ENCODE measurements around the gene PDE6C.
"Not testable (repeated sequence)": the region's sequence is repeated elsewhere in the genome, so short reads cannot be mapped to it uniquely, and the experiment has no call there.

The PDE6C gene

DNA sequence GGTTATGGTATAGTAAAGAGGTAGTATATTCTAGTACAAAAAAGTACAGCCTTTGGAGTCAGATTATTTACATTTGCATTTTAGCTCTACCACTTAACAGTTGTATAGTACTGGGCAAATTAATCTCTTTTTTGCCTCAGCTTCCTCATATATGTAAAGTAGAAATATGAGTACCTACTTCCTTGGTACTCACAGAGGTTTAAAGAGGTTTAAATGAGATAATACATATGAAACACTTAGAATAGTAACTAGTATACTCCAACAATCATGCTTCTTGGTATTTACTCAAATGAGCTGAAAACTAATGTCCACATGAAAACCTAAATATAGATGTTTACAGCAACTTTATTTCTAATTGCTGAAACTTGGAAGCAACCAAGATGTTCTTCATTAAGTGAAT lies 75.4 kb downstream of the PDE6C start:
- Histone ChIP-seq H3K27ac (ENCODE audit: low read depth, low read length) (no peak overlapping the region), H3K4me3 (ENCODE audit: low read depth in 1 of 5, low read length in 5 of 5) (no peak overlapping the region), H3K4me1 (ENCODE audit: control insufficient read depth in 5 of 5, insufficient read depth in 5 of 5, low read length in 5 of 5) (no peaks in the 10 kb centered on the region), H3K9ac (ENCODE audit: low read length in 5 of 5) (no peak overlapping the region), H3K36me3 (ENCODE audit: control insufficient read depth in 5 of 5, insufficient read depth in 5 of 5, low read length in 5 of 5) (peaks cover 22 to 42% (median 24%) of the 10 kb centered on the region in 5 donors), H3K27me3 (ENCODE audit: control insufficient read depth in 5 of 5, insufficient read depth in 4 of 5, low read length in 5 of 5) (no peaks in the 10 kb centered on the region), H3K9me3 (ENCODE audit: control insufficient read depth in 5 of 5, low read length in 5 of 5) (no peaks in the 10 kb centered on the region)

DNA sequence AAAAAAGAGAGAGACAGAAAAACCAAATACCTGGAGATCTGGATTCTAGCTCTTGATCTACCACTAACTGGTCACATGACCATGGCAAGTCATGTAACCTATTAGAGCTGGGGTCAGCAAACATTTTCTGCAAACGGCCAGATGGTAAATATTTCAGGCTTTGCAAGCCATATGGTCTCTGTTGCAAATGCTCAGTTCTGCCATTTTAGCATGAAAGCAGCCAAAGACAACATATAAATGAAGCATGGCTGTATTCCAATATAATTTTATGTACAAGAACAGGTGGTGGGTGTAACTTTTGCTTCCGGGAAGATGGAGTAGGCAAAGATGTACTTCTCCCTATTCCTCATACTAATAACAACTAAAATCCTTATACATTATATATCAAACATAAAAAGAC lies 83.4 kb downstream of the PDE6C start:
- H3K27me3 ChIP-seq (ENCODE audit: control insufficient read depth in 5 of 5, insufficient read depth in 4 of 5, low read length in 5 of 5) = no peaks in the 10 kb centered on the region
- no peak overlapping the region for H3K4me3 ChIP-seq (ENCODE audit: low read depth in 1 of 5, low read length in 5 of 5)
- no peaks in the 10 kb centered on the region for H3K4me1 ChIP-seq (ENCODE audit: control insufficient read depth in 5 of 5, insufficient read depth in 5 of 5, low read length in 5 of 5)
- no peak overlapping the region for H3K27ac ChIP-seq (ENCODE audit: low read depth, low read length)
- H3K9me3 ChIP-seq (ENCODE audit: control insufficient read depth in 5 of 5, low read length in 5 of 5) = no peaks in the 10 kb centered on the region
- peaks cover 34 to 65% (median 52%) of the 10 kb centered on the region in 5 donors for H3K36me3 ChIP-seq (ENCODE audit: control insufficient read depth in 5 of 5, insufficient read depth in 5 of 5, low read length in 5 of 5)
- no peak overlapping the region for H3K9ac ChIP-seq (ENCODE audit: low read length in 5 of 5)

- H3K27me3 ChIP-seq (ENCODE audit: control insufficient read depth in 5 of 5, insufficient read depth in 4 of 5, low read length in 5 of 5); H3K9me3 ChIP-seq (ENCODE audit: control insufficient read depth in 5 of 5, low read length in 5 of 5); H3K4me3 ChIP-seq (ENCODE audit: low read depth in 1 of 5, low read length in 5 of 5); H3K4me1 ChIP-seq (ENCODE audit: control insufficient read depth in 5 of 5, insufficient read depth in 5 of 5, low read length in 5 of 5); H3K27ac ChIP-seq (ENCODE audit: low read depth, low read length); H3K9ac ChIP-seq (ENCODE audit: low read length in 5 of 5): not testable (repeated sequence)
- H3K36me3 ChIP-seq (ENCODE audit: control insufficient read depth in 5 of 5, insufficient read depth in 5 of 5, low read length in 5 of 5) = peaks cover 33 to 62% (median 50%) of the 10 kb centered on the region in 5 donors
Measured at GRCh38 chr10:93696582-93696981, 84.2 kb downstream of the PDE6C start.

GRCh38 chr10:93697207-93697606 lies 84.9 kb downstream of the PDE6C start:
- H3K9ac ChIP-seq (ENCODE audit: low read length in 5 of 5) = no peak overlapping the region
- H3K27ac ChIP-seq (ENCODE audit: low read depth, low read length) = no peak overlapping the region
- no peak overlapping the region for H3K4me3 ChIP-seq (ENCODE audit: low read depth in 1 of 5, low read length in 5 of 5)
- H3K9me3 ChIP-seq (ENCODE audit: control insufficient read depth in 5 of 5, low read length in 5 of 5) = no peaks in the 10 kb centered on the region
- H3K36me3 ChIP-seq (ENCODE audit: control insufficient read depth in 5 of 5, insufficient read depth in 5 of 5, low read length in 5 of 5) = peaks cover 27 to 56% (median 44%) of the 10 kb centered on the region in 5 donors
- no peaks in the 10 kb centered on the region for H3K27me3 ChIP-seq (ENCODE audit: control insufficient read depth in 5 of 5, insufficient read depth in 4 of 5, low read length in 5 of 5)
- peaks cover 4 to 12% (median 10%) of the 10 kb centered on the region in 5 donors for H3K4me1 ChIP-seq (ENCODE audit: control insufficient read depth in 5 of 5, insufficient read depth in 5 of 5, low read length in 5 of 5)

GRCh38 chr10:93701866-93702209 lies 89.5 kb downstream of the PDE6C start:
- H3K9ac ChIP-seq (ENCODE audit: low read length in 5 of 5) = peak overlapping the region; percentile 74 to 95 (median 93)
- no peaks in the 10 kb centered on the region for H3K9me3 ChIP-seq (ENCODE audit: control insufficient read depth in 5 of 5, low read length in 5 of 5)
- H3K36me3 ChIP-seq (ENCODE audit: control insufficient read depth in 5 of 5, insufficient read depth in 5 of 5, low read length in 5 of 5) = peaks cover 9 to 25% (median 20%) of the 10 kb centered on the region in 5 donors
- H3K4me1 ChIP-seq (ENCODE audit: control insufficient read depth in 5 of 5, insufficient read depth in 5 of 5, low read length in 5 of 5) = peaks cover 6 to 20% (median 17%) of the 10 kb centered on the region in 5 donors
- peak overlapping the region; percentile 84 for H3K27ac ChIP-seq (ENCODE audit: low read depth, low read length)
- H3K27me3 ChIP-seq (ENCODE audit: control insufficient read depth in 5 of 5, insufficient read depth in 4 of 5, low read length in 5 of 5) = no peaks in the 10 kb centered on the region
- H3K4me3 ChIP-seq (ENCODE audit: low read depth in 1 of 5, low read length in 5 of 5) = peak overlapping the region; percentile 69 to 99 (median 93)

DNA sequence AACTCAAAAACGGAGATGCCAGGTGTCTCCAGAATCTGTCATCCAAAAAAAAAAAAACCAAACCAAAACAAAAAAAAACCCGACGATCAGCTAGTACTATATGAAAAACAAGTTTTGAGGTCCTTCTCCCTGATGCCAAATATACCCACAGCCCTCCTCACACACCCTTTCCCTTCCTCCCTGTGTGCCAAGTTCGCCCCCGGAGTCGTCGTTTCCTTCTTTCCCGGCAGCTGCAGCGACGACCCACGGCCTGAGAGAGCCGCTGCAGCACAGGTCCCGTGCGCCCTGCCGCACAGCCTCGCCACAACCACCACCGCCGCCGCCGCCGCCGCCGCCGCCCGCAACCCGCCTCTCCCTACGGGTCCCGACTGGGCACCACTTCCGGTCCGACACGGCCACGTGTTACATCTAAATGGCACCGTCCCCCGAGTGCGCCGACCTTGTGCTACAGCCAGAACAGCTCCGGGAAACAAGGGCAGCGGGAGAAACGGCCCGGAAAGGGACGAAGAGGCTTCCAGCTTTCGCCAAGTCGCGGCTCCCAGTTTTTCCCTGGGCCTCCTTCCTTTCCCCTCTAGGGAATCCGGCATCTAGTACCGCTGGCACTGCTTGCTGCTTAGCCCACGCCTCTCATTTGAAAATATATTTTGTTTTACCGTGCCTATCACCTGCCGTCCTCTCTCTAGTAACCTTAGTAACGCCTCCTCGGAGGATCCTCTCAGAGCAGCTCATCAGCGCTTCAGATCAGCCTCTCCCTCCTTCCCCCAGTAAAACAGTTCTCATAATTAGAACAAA lies 90.1 kb downstream of the PDE6C start, which contains the start of gene FRA10AC1:
Gene FRA10AC1, minus strand, starts transcription at position 383 of the 792 bp plus-strand sequence. CDS start 2,486 bp downstream, outside the sequence.
- H3K9me3 ChIP-seq (ENCODE audit: control insufficient read depth in 5 of 5, low read length in 5 of 5) = no peaks in the 10 kb centered on the region
- peak within 1 kb of the TSS; percentile 76 to 95 (median 93) for H3K9ac ChIP-seq (ENCODE audit: low read length in 5 of 5)
- H3K4me3 ChIP-seq (ENCODE audit: low read depth in 1 of 5, low read length in 5 of 5) = peak within 1 kb of the TSS; percentile 69 to 99 (median 93)
- H3K27ac ChIP-seq (ENCODE audit: low read depth, low read length) = peak within 1 kb of the TSS; percentile 84
- H3K36me3 ChIP-seq (ENCODE audit: control insufficient read depth in 5 of 5, insufficient read depth in 5 of 5, low read length in 5 of 5) = peaks cover 5 to 20% (median 15%) of the 10 kb centered on the region in 5 donors
- peaks cover 6 to 20% (median 17%) of the 10 kb centered on the region in 5 donors for H3K4me1 ChIP-seq (ENCODE audit: control insufficient read depth in 5 of 5, insufficient read depth in 5 of 5, low read length in 5 of 5)
- no peaks in the 10 kb centered on the region for H3K27me3 ChIP-seq (ENCODE audit: control insufficient read depth in 5 of 5, insufficient read depth in 4 of 5, low read length in 5 of 5)

GRCh38 chr10:93703066-93703465 lies 90.7 kb downstream of the PDE6C start:
- Histone ChIP-seq H3K27ac (ENCODE audit: low read depth, low read length) (peak overlapping the region; percentile 84), H3K27me3 (ENCODE audit: control insufficient read depth in 5 of 5, insufficient read depth in 4 of 5, low read length in 5 of 5) (no peaks in the 10 kb centered on the region), H3K36me3 (ENCODE audit: control insufficient read depth in 5 of 5, insufficient read depth in 5 of 5, low read length in 5 of 5) (peaks cover 5 to 14% (median 13%) of the 10 kb centered on the region in 5 donors), H3K4me3 (ENCODE audit: low read depth in 1 of 5, low read length in 5 of 5) (peak overlapping the region; percentile 69 to 99 (median 93)), H3K9ac (ENCODE audit: low read length in 5 of 5) (peak overlapping the region; percentile 76 to 95 (median 92)), H3K9me3 (ENCODE audit: control insufficient read depth in 5 of 5, low read length in 5 of 5) (no peaks in the 10 kb centered on the region), H3K4me1 (ENCODE audit: control insufficient read depth in 5 of 5, insufficient read depth in 5 of 5, low read length in 5 of 5) (peaks cover 6 to 20% (median 17%) of the 10 kb centered on the region in 5 donors)

GRCh38 chr10:93703841-93704240 lies 91.5 kb downstream of the PDE6C start:
- Histone ChIP-seq H3K27ac (ENCODE audit: low read depth, low read length) (no peak overlapping the region), H3K36me3 (ENCODE audit: control insufficient read depth in 5 of 5, insufficient read depth in 5 of 5, low read length in 5 of 5) (peaks cover 5 to 7% (median 7%) of the 10 kb centered on the region in 5 donors), H3K4me3 (ENCODE audit: low read depth in 1 of 5, low read length in 5 of 5) (no peak overlapping the region), H3K4me1 (ENCODE audit: control insufficient read depth in 5 of 5, insufficient read depth in 5 of 5, low read length in 5 of 5) (peaks cover 6 to 20% (median 17%) of the 10 kb centered on the region in 5 donors), H3K27me3 (ENCODE audit: control insufficient read depth in 5 of 5, insufficient read depth in 4 of 5, low read length in 5 of 5) (no peaks in the 10 kb centered on the region), H3K9ac (ENCODE audit: low read length in 5 of 5) (no peak overlapping the region), H3K9me3 (ENCODE audit: control insufficient read depth in 5 of 5, low read length in 5 of 5) (no peaks in the 10 kb centered on the region)

DNA sequence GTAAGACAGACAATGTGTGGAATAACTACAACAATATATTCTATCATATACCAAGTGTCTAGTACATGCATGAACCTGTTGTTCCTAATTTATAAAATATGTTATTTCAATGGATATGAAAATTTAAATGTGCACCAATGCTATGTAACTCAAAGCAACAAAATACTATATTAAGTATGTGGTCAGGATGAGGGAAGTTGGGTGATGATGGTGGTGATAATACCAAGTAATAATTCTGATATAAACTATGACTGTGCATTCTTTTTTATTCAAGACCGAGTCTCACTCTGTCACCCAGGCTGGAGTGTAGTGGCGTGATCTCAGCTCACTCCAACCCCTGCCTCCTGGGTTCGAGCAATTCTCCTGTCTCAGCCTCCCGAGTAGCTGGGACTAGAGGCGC lies 92.1 kb downstream of the PDE6C start:
- peaks cover under 1 to 1% (median 1%) of the 10 kb centered on the region in 5 donors for H3K36me3 ChIP-seq (ENCODE audit: control insufficient read depth in 5 of 5, insufficient read depth in 5 of 5, low read length in 5 of 5)
- peaks cover 6 to 20% (median 17%) of the 10 kb centered on the region in 5 donors for H3K4me1 ChIP-seq (ENCODE audit: control insufficient read depth in 5 of 5, insufficient read depth in 5 of 5, low read length in 5 of 5)
- H3K9ac ChIP-seq (ENCODE audit: low read length in 5 of 5) = no peak overlapping the region
- no peaks in the 10 kb centered on the region for H3K9me3 ChIP-seq (ENCODE audit: control insufficient read depth in 5 of 5, low read length in 5 of 5)
- no peaks in the 10 kb centered on the region for H3K27me3 ChIP-seq (ENCODE audit: control insufficient read depth in 5 of 5, insufficient read depth in 4 of 5, low read length in 5 of 5)
- no peak overlapping the region for H3K27ac ChIP-seq (ENCODE audit: low read depth, low read length)
- no peak overlapping the region for H3K4me3 ChIP-seq (ENCODE audit: low read depth in 1 of 5, low read length in 5 of 5)

DNA sequence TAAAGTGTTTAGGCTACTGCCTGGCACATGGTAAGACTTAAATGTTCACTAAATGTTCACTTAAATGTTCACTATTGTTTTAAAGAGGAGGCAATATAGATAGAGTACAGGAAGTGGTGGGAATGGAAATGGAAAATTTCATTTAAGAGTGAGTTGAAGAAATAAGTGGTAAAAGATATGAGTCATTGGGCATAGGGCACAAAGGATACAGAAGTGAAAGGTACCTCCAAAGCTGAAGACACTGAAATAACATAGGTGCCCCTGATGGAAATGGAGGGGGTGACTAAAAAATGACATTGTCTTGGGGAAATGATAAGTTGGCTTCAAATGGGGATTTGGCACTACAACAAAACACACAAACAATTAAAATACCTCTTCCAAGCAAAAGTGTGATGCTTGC lies 95.3 kb downstream of the PDE6C start:
- H3K27ac ChIP-seq (ENCODE audit: low read depth, low read length) = no peak overlapping the region
- no peaks in the 10 kb centered on the region for H3K9me3 ChIP-seq (ENCODE audit: control insufficient read depth in 5 of 5, low read length in 5 of 5)
- peaks cover 2 to 8% (median 8%) of the 10 kb centered on the region in 5 donors for H3K4me1 ChIP-seq (ENCODE audit: control insufficient read depth in 5 of 5, insufficient read depth in 5 of 5, low read length in 5 of 5)
- H3K9ac ChIP-seq (ENCODE audit: low read length in 5 of 5) = no peak overlapping the region
- no peaks in the 10 kb centered on the region for H3K36me3 ChIP-seq (ENCODE audit: control insufficient read depth in 5 of 5, insufficient read depth in 5 of 5, low read length in 5 of 5)
- no peak overlapping the region for H3K4me3 ChIP-seq (ENCODE audit: low read depth in 1 of 5, low read length in 5 of 5)
- H3K27me3 ChIP-seq (ENCODE audit: control insufficient read depth in 5 of 5, insufficient read depth in 4 of 5, low read length in 5 of 5) = no peaks in the 10 kb centered on the region

All from subcutaneous abdominal adipose tissue (tissue), 5 donors.